ENCODE results near the gene SLIT3.
A peak's percentile ranks its signal among the peaks of the same experiment; 100 is the strongest.
"Not testable (repeated sequence)": the region's sequence is repeated elsewhere in the genome, so short reads cannot be mapped to it uniquely, and the experiment has no call there.

The SLIT3 gene

GRCh38 chr5:169132302-169132660, 168.7 kb downstream of the SLIT3 start:
- DNase-seq = peak in 1 of 2 experiments; percentile 40

- DNase-seq = no peak
Measured at GRCh38 chr5:169131616-169132301, 169.2 kb downstream of the SLIT3 start.

GRCh38 chr5:169128679-169129078, 172.3 kb downstream of the SLIT3 start:
- no peak for DNase-seq

- no peak for DNase-seq
Measured at GRCh38 chr5:169127431-169127830, 173.5 kb downstream of the SLIT3 start.

- DNase-seq = no peak
Measured at GRCh38 chr5:169126481-169127021, 174.4 kb downstream of the SLIT3 start.

- no peak for DNase-seq
Measured at GRCh38 chr5:169125571-169125970, 175.4 kb downstream of the SLIT3 start.

GRCh38 chr5:169122951-169123350, 178.0 kb downstream of the SLIT3 start:
- DNase-seq = no peak

- DNase-seq = no peak
Measured at GRCh38 chr5:169121630-169122420, 179.1 kb downstream of the SLIT3 start.

- no peak for DNase-seq
Measured at GRCh38 chr5:169119288-169120048, 181.5 kb downstream of the SLIT3 start.

GRCh38 chr5:169116961-169117461, 183.9 kb downstream of the SLIT3 start:
- DNase-seq = peak in 1 of 2 experiments; percentile 42

GRCh38 chr5:169115461-169116124, 185.3 kb downstream of the SLIT3 start:
- DNase-seq = no peak

GRCh38 chr5:169114466-169115065, 186.4 kb downstream of the SLIT3 start:
- DNase-seq = no peak

- DNase-seq = no peak
Measured at GRCh38 chr5:169112016-169112415, 188.9 kb downstream of the SLIT3 start.

GRCh38 chr5:169106911-169107706, 193.8 kb downstream of the SLIT3 start:
- DNase-seq = no peak

- not testable (repeated sequence) for DNase-seq
Measured at GRCh38 chr5:169105582-169105981, 195.4 kb downstream of the SLIT3 start.

GRCh38 chr5:169104937-169105494, 195.9 kb downstream of the SLIT3 start:
- no peak for DNase-seq

GRCh38 chr5:169103586-169104181, 197.3 kb downstream of the SLIT3 start:
- no peak for DNase-seq

- DNase-seq = no peak
Measured at GRCh38 chr5:169101966-169102365, 199.0 kb downstream of the SLIT3 start.

GRCh38 chr5:169100735-169101075, 200.2 kb downstream of the SLIT3 start:
- DNase-seq = no peak
